GM12865 (cell line): ENCODE data around the gene LRRC1.

Experiments
- DNase-seq: peaks from one replicate; pipeline ENCODE4 v3.0.0; 2010; ENCODE audit warnings: low read depth
- H3K4me3 ChIP-seq: 2 replicates; pipeline ENCODE4 v1.5.1; 2011; ENCODE audit warnings: mild to moderate bottlenecking, low read depth, low read length, control low read depth
- TF ChIP-seq, protein P1 (sequence below): IDR thresholded peaks from 2 replicates; pipeline ENCODE4 v1.5.1; 2011; ENCODE audit warnings: low read length, control low read depth, low read depth, inconsistent platforms; ENCODE audit not compliant: insufficient read depth; ENCODE audit errors: missing control alignments

LRRC1 gene

DNA sequence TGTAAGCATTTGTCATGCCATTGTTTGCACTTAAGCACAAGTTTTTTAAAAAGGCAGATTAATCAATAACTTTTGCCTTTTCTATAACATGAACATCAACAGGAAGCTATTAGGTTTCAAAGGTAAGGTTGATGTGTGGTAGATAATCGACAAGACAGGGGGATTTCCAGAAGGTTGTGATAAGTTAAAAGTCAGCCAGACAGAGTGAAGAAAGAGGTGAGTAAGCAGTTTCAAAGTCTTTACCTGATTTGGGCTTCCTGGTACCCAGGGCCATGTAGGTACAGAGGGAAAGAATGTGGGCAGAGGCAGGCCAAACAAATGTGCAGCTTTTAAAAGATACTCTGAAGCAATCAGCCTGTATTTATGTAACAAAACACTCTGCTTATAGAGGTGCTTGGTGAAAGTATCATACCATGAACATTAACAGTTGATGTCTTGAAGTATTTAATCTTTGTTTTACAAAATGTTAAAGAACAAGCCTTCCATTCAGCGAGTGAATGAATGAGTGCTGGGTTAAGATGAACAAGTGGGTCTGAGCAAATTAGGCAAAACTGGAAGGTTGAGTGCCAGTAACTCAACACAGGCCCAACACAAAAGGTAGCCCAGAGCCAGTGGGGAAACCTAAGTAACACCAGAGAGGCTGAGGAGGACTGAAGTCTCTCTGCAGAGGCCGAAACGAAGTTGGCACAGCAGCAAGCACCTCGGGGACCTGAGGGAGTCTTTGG lies 60.2 kb downstream of the LRRC1 start:
- H3K4me3 ChIP-seq: no peak overlapping the region
- no peak for DNase-seq
- TF ChIP-seq, protein P1, sequence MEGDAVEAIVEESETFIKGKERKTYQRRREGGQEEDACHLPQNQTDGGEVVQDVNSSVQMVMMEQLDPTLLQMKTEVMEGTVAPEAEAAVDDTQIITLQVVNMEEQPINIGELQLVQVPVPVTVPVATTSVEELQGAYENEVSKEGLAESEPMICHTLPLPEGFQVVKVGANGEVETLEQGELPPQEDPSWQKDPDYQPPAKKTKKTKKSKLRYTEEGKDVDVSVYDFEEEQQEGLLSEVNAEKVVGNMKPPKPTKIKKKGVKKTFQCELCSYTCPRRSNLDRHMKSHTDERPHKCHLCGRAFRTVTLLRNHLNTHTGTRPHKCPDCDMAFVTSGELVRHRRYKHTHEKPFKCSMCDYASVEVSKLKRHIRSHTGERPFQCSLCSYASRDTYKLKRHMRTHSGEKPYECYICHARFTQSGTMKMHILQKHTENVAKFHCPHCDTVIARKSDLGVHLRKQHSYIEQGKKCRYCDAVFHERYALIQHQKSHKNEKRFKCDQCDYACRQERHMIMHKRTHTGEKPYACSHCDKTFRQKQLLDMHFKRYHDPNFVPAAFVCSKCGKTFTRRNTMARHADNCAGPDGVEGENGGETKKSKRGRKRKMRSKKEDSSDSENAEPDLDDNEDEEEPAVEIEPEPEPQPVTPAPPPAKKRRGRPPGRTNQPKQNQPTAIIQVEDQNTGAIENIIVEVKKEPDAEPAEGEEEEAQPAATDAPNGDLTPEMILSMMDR: no peak

DNA sequence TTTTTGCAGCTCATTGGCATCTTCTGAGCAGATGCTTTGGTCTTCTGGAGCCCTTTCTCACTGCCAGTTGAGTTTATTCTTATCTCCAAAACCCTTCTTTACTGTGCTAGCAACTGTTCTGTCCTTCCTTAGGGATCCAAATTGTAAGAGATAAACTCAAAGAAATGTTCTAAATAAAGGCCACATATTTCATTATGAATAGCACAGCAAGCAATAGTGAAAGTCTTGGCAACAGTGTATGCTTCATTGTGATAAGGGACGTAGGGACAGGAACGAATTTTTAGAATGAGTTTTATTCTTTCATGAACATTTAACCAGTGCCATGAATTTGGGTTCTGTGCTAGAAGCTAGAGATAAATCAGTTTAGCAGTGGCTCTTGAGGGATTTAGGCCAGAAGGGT lies 61.1 kb downstream of the LRRC1 start:
- H3K4me3 ChIP-seq: no peak overlapping the region
- DNase-seq: no peak
- TF ChIP-seq, protein P1: no peak

GRCh38 chr6:53857318-53858094 lies 62.7 kb downstream of the LRRC1 start:
- no peak overlapping the region for H3K4me3 ChIP-seq
- no peak for DNase-seq
- TF ChIP-seq, protein P1: no peak

GRCh38 chr6:53858196-53858595 lies 63.4 kb downstream of the LRRC1 start:
- DNase-seq: no peak
- TF ChIP-seq, protein P1: no peak
- no peak overlapping the region for H3K4me3 ChIP-seq

GRCh38 chr6:53858913-53859312 lies 64.1 kb downstream of the LRRC1 start:
- H3K4me3 ChIP-seq: no peak overlapping the region
- TF ChIP-seq, protein P1: no peak
- DNase-seq: no peak

GRCh38 chr6:53860511-53860910 lies 65.7 kb downstream of the LRRC1 start:
- DNase-seq: no peak
- TF ChIP-seq, protein P1: no peak
- H3K4me3 ChIP-seq: no peak overlapping the region
